Measurements from ENCODE around the gene ZNF385B. TPM values are rescaled to one million over a fixed set of nuclear protein-coding genes. Genes with fewer than 3 reads are reported as not detected.

The ZNF385B gene
- total RNA-seq, 1 experiment from 2014 or later, result 0.33 TPM

DNA sequence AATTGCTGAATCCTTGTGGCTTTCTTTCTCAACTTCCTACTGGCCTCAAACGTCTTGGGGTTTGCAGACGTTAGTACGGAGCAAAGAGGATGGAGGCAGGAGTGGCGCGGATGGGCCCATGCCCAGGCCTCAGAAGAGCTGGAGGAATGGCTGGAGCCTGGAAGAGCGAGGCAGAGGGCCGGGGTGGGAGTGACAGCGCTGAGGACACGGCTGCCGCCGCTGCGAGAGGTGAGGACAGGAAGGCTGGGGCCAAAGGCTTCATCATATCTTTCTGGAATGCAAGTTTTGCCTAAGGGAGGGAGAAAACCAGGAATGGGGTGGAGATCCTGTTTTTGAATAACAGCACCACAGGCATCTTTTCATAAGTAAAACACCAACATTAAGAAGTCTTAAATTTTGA, 418.2 kb downstream of the ZNF385B start:
- ChIA-PET CTCF (interaction anchor here (0.6 to 2.1 kb wide), 4 partner anchors 32 to 302 kb away, joined by 3 to 7 read pairs (median 3); no protein-coding TSS in a partner anchor), POLR2A (interaction anchor here (0.7 kb wide), 1 partner anchor 119 kb away, joined by 4 read pairs; no protein-coding TSS in a partner anchor)
- Mint-ChIP-seq H3K36me3 (ENCODE audit: insufficient read depth, unreplicated experiment) (no peaks in the 10 kb centered on the region), H3K27ac (ENCODE audit: low read depth, unreplicated experiment) (no peak overlapping the region), H3K4me3 (ENCODE audit: unreplicated experiment) (no peak overlapping the region), H3K27me3 (ENCODE audit: insufficient read depth, unreplicated experiment) (no peaks in the 10 kb centered on the region), H3K4me1 (ENCODE audit: insufficient read depth, unreplicated experiment) (peaks cover 11% of the 10 kb centered on the region), H3K9me3 (ENCODE audit: unreplicated experiment) (no peaks in the 10 kb centered on the region)
- no peak for DNase-seq (ENCODE audit: unreplicated experiment)
- intact Hi-C loops (cut with micrococcal nuclease), result no loop called here
- TF ChIP-seq, protein P1, sequence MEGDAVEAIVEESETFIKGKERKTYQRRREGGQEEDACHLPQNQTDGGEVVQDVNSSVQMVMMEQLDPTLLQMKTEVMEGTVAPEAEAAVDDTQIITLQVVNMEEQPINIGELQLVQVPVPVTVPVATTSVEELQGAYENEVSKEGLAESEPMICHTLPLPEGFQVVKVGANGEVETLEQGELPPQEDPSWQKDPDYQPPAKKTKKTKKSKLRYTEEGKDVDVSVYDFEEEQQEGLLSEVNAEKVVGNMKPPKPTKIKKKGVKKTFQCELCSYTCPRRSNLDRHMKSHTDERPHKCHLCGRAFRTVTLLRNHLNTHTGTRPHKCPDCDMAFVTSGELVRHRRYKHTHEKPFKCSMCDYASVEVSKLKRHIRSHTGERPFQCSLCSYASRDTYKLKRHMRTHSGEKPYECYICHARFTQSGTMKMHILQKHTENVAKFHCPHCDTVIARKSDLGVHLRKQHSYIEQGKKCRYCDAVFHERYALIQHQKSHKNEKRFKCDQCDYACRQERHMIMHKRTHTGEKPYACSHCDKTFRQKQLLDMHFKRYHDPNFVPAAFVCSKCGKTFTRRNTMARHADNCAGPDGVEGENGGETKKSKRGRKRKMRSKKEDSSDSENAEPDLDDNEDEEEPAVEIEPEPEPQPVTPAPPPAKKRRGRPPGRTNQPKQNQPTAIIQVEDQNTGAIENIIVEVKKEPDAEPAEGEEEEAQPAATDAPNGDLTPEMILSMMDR (IDR thresholded peaks at IDR 0.05; ENCODE audit: unreplicated experiment), result no peak
- no TSS peak for BruUV-seq (replicated peaks)

GRCh38 chr2:179442206-179442605, 419.2 kb downstream of the ZNF385B start:
- CTCF ChIA-PET, result interaction anchor here (0.7 to 2.2 kb wide), 12 partner anchors 10 to 327 kb away, joined by 3 to 10 read pairs (median 4); no protein-coding TSS in a partner anchor
- POLR2A ChIA-PET, result no interaction called here

DNA sequence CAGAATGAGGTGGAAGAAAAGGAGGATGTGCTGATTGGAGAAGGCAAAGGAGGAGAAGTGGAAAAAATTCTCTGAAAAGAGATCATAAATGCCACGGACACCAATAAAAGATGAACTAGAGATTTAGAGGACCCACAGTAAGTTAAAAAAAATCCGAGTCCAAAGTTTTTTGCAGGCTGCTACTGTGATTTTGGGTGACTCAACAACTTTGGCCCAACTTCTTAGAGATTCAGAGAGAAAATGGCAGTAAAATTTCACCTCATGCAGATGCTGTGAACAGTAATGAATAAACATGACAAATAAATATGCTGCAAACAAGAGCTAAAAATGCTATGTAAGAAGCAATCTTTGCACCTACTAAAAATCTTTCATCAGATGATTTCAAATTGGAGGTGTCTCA, 419.9 kb downstream of the ZNF385B start:
- Mint-ChIP-seq H3K4me1 (ENCODE audit: insufficient read depth, unreplicated experiment) (peaks cover 11% of the 10 kb centered on the region), H3K9me3 (ENCODE audit: unreplicated experiment) (no peaks in the 10 kb centered on the region), H3K27ac (ENCODE audit: low read depth, unreplicated experiment) (no peak overlapping the region), H3K4me3 (ENCODE audit: unreplicated experiment) (no peak overlapping the region), H3K27me3 (ENCODE audit: insufficient read depth, unreplicated experiment) (no peaks in the 10 kb centered on the region), H3K36me3 (ENCODE audit: insufficient read depth, unreplicated experiment) (no peaks in the 10 kb centered on the region)
- TF ChIP-seq, protein P1 (IDR thresholded peaks at IDR 0.05; ENCODE audit: unreplicated experiment), result no peak
- BruUV-seq (replicated peaks), result no TSS peak
- ChIA-PET POLR2A (interaction anchor here (0.7 kb wide), 1 partner anchor 33 kb away, joined by 4 read pairs; no protein-coding TSS in a partner anchor), CTCF (interaction anchor here (0.6 to 2.2 kb wide), 18 partner anchors 9 to 1293 kb away, joined by 3 to 10 read pairs (median 4); no protein-coding TSS in a partner anchor)
- intact Hi-C loops (cut with micrococcal nuclease), result no loop called here
- DNase-seq (ENCODE audit: unreplicated experiment), result no peak

More at GRCh38 chr2:179442206-179442605, 419.2 kb downstream of the ZNF385B start:
- intact Hi-C loops (cut with micrococcal nuclease), result no loop called here
- Mint-ChIP-seq H3K27me3 (ENCODE audit: insufficient read depth, unreplicated experiment) (no peaks in the 10 kb centered on the region), H3K9me3 (ENCODE audit: unreplicated experiment) (no peaks in the 10 kb centered on the region), H3K4me1 (ENCODE audit: insufficient read depth, unreplicated experiment) (peaks cover 11% of the 10 kb centered on the region), H3K27ac (ENCODE audit: low read depth, unreplicated experiment) (no peak overlapping the region), H3K36me3 (ENCODE audit: insufficient read depth, unreplicated experiment) (no peaks in the 10 kb centered on the region), H3K4me3 (ENCODE audit: unreplicated experiment) (no peak overlapping the region)
- no peak for DNase-seq (ENCODE audit: unreplicated experiment)
- BruUV-seq (replicated peaks), result no TSS peak
- TF ChIP-seq, protein P1 (IDR thresholded peaks at IDR 0.05; ENCODE audit: unreplicated experiment), result no peak

GRCh38 chr2:179440642-179441251, 420.7 kb downstream of the ZNF385B start:
- Mint-ChIP-seq H3K27ac (ENCODE audit: low read depth, unreplicated experiment) (no peak overlapping the region), H3K9me3 (ENCODE audit: unreplicated experiment) (no peaks in the 10 kb centered on the region), H3K4me1 (ENCODE audit: insufficient read depth, unreplicated experiment) (peaks cover 11% of the 10 kb centered on the region), H3K27me3 (ENCODE audit: insufficient read depth, unreplicated experiment) (no peaks in the 10 kb centered on the region), H3K4me3 (ENCODE audit: unreplicated experiment) (no peak overlapping the region), H3K36me3 (ENCODE audit: insufficient read depth, unreplicated experiment) (no peaks in the 10 kb centered on the region)
- TF ChIP-seq, protein P1 (IDR thresholded peaks at IDR 0.05; ENCODE audit: unreplicated experiment), result peak; percentile 53
- ChIA-PET POLR2A (interaction anchor here (0.7 to 1.2 kb wide), 2 partner anchors 33 to 54 kb away, joined by 3 to 4 read pairs; no protein-coding TSS in a partner anchor), CTCF (interaction anchor here (0.6 to 3.6 kb wide), 15 partner anchors 8 to 308 kb away, joined by 3 to 13 read pairs (median 4); no protein-coding TSS in a partner anchor)
- DNase-seq (ENCODE audit: unreplicated experiment), result peak; percentile 43
- no TSS peak for BruUV-seq (replicated peaks)
- intact Hi-C loops (cut with micrococcal nuclease), result loop anchor here (1.0 kb wide), 2 partner anchors 221 to 644 kb away; no protein-coding TSS in a partner anchor

Measured in MCF 10A (cell line).